HG02885 (cell line): Measurements from ENCODE around the gene NTN1.

ENCODE experiments used
- ATAC-seq: cut with Tn5 transposase; IDR thresholded peaks from one replicate; pipeline ENCODE4 v1.9.1; 2021; ENCODE audit warnings: mild to moderate bottlenecking; ENCODE audit not compliant: unreplicated experiment, poor library complexity

The NTN1 gene

GRCh38 chr17:9209347-9209746, 188.0 kb downstream of the NTN1 start:
- no peak for ATAC-seq

- ATAC-seq: no peak
Measured at GRCh38 chr17:9209781-9210370, 188.6 kb downstream of the NTN1 start.

- ATAC-seq: no peak
Measured at GRCh38 chr17:9211133-9211765, 189.9 kb downstream of the NTN1 start.

- no peak for ATAC-seq
Measured at GRCh38 chr17:9212376-9213302, 191.3 kb downstream of the NTN1 start.

GRCh38 chr17:9213303-9213640, 192.0 kb downstream of the NTN1 start:
- ATAC-seq: no peak

GRCh38 chr17:9215465-9215864, 194.2 kb downstream of the NTN1 start:
- ATAC-seq: no peak

- ATAC-seq: no peak
Measured at GRCh38 chr17:9217151-9218056, 196.1 kb downstream of the NTN1 start.

- ATAC-seq: no peak
Measured at GRCh38 chr17:9218064-9218635, 196.8 kb downstream of the NTN1 start.

GRCh38 chr17:9218911-9219310, 197.6 kb downstream of the NTN1 start:
- no peak for ATAC-seq

- ATAC-seq: no peak
Measured at GRCh38 chr17:9219631-9220397, 198.5 kb downstream of the NTN1 start.

GRCh38 chr17:9220398-9221146, 199.3 kb downstream of the NTN1 start:
- ATAC-seq: no peak

- no peak for ATAC-seq
Measured at GRCh38 chr17:9221147-9221921, 200.0 kb downstream of the NTN1 start.

GRCh38 chr17:9221922-9222180, 200.5 kb downstream of the NTN1 start:
- ATAC-seq: no peak

GRCh38 chr17:9223531-9223930, 202.2 kb downstream of the NTN1 start:
- no peak for ATAC-seq

- no peak for ATAC-seq
Measured at GRCh38 chr17:9224485-9224884, 203.2 kb downstream of the NTN1 start.

GRCh38 chr17:9225305-9226101, 204.2 kb downstream of the NTN1 start:
- no peak for ATAC-seq

GRCh38 chr17:9226130-9226793, 205.0 kb downstream of the NTN1 start:
- no peak for ATAC-seq
